ENCODE data around the gene CD276. TPM values are rescaled to one million over a fixed set of nuclear protein-coding genes. Genes with fewer than 3 reads are reported as not detected.
A peak's percentile ranks its signal among the peaks of the same experiment; 100 is the strongest.
"Not testable (repeated sequence)": the region's sequence is repeated elsewhere in the genome, so short reads cannot be mapped to it uniquely, and the experiment has no call there.

The CD276 gene
- 10 to 100 TPM; 65.2 to 67.9 TPM for total RNA-seq
- polyA plus RNA-seq: 10 to 100 TPM; 27.7 to 52.9 TPM
- long read RNA-seq, donor 1, transcript CD276-202 (10 exons, 3,469 nt): major isoform, 21 of 67 reads
- long read RNA-seq, donor 1, partial matches to known transcripts: 24 of 67 reads
- long read RNA-seq, donor 1, other reads (novel, unspliced or antisense): 17 of 67 reads
- long read RNA-seq, donor 2, transcript CD276-202 (10 exons, 3,469 nt): major isoform, 16 of 40 reads
- long read RNA-seq, donor 2, partial matches to known transcripts: 17 of 40 reads
- long read RNA-seq, donor 2, other reads (novel, unspliced or antisense): 7 of 40 reads

DNA sequence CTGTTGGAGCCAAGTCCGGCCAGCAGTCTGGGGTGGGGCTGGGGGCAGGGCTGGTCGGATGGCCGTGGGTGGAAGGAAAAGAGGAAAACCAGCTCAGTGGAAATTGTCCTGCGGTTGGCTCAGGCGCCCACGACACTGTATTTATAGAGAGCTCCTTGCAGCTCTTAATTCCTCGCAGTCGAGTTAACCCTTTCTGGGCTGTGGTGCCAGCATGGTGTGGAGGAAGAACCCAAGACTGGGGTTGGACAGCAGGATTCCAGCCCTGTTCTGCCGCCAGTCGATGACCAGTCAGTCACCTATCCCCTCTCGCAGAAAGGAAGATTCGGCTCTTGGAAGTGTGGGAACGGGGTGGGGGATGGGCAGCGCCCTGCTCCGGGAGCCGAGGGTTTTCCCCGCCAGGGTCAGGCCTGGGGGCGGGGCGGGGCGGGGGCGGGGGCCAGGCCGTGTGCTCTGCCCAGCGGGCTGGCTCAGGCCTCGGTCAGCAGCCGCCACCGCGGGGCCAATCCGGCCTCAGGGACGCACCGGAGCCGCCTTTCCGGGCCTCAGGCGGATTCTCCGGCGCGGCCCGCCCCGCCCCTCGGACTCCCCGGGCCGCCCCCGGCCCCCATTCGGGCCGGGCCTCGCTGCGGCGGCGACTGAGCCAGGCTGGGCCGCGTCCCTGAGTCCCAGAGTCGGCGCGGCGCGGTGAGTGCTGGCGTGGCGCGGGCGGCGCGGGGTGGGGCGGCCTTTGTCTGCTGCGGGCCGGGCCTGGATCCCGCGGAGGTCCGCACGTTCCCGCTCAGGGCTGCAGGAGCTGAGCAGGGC, at the start of gene CD276:
CD276 (plus strand) TSS at position 607 of the 804 bp plus-strand sequence. CDS start 15,257 bp downstream, outside the sequence.
- Histone ChIP-seq H3K4me1 (ENCODE audit: control insufficient read depth in 1 of 2, insufficient read depth in 2 of 2, low read length in 2 of 2) (peaks cover 0 to 2% of the 10 kb centered on the region in 2 donors), H3K27me3 (ENCODE audit: control insufficient read depth in 1 of 2, insufficient read depth in 2 of 2, low read length in 1 of 2) (no peaks in the 10 kb centered on the region), H3K27ac (ENCODE audit: low read depth in 1 of 2, low read length in 2 of 2) (peak within 1 kb of the TSS; percentile 59 to 79), H3K4me3 (ENCODE audit: low read length in 2 of 2) (peak within 1 kb of the TSS; percentile 89 to 94), H3K36me3 (ENCODE audit: control insufficient read depth in 1 of 2, insufficient read depth in 2 of 2, low read length in 1 of 2) (no peaks in the 10 kb centered on the region), H3K9me3 (ENCODE audit: control insufficient read depth, low read length) (no peaks in the 10 kb centered on the region)
- intact Hi-C loops (cut with DNase I): loop anchor here in 1 of 2 donors (2.0 kb wide), 1 partner anchor 13 kb away; no protein-coding TSS in a partner anchor
- 1% methylated on average over 33 to 69 of the region's 69 CpGs for WGBS, 2 donors
- ATAC-seq (ENCODE audit: low FRiP score) (peak; percentile 85), DNase-seq (peak; percentile 89 to 93)

DNA sequence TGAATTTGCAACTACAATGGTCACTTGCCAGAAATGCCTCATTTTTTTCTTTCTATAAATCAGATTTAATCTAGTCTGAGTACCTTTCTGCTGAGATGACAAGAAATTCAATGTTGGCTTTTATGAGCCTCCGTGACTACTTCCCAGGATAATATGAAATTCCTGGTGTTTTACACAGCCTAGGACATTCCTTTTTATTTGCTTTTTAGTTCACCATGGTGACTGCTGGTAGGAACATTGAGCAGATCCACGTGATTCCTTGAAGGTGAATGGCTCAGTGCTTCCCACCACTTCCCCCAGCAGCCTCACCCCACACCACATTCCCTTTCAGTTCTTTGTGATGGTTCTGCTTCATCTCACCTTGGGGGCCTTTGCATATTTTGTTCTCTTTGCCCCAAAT, 46.7 kb upstream of the CD276 start:
- H3K9me3 ChIP-seq (ENCODE audit: control insufficient read depth, low read length): peaks cover 3% of the 10 kb centered on the region
- no peak overlapping the region for H3K4me3 ChIP-seq (ENCODE audit: low read length in 2 of 2)
- no peaks in the 10 kb centered on the region for H3K4me1 ChIP-seq (ENCODE audit: control insufficient read depth in 1 of 2, insufficient read depth in 2 of 2, low read length in 2 of 2)
- H3K27me3 ChIP-seq (ENCODE audit: control insufficient read depth in 1 of 2, insufficient read depth in 2 of 2, low read length in 1 of 2): no peaks in the 10 kb centered on the region
- WGBS, 2 donors: 26 to 28% methylated on average over 2 of the region's 2 CpGs
- ATAC-seq (ENCODE audit: low FRiP score) (no peak), DNase-seq (no peak)
- intact Hi-C loops (cut with DNase I): loop anchor here (2.0 to 5.0 kb wide), 2 partner anchors 63 to 75 kb away; no protein-coding TSS in a partner anchor
- H3K36me3 ChIP-seq (ENCODE audit: control insufficient read depth in 1 of 2, insufficient read depth in 2 of 2, low read length in 1 of 2): no peaks in the 10 kb centered on the region
- no peak overlapping the region for H3K27ac ChIP-seq (ENCODE audit: low read depth in 1 of 2, low read length in 2 of 2)

GRCh38 chr15:73639464-73639863, 44.7 kb upstream of the CD276 start:
- not testable (repeated sequence) for H3K36me3 ChIP-seq (ENCODE audit: control insufficient read depth in 1 of 2, insufficient read depth in 2 of 2, low read length in 1 of 2); H3K27me3 ChIP-seq (ENCODE audit: control insufficient read depth in 1 of 2, insufficient read depth in 2 of 2, low read length in 1 of 2); ATAC-seq (ENCODE audit: low FRiP score); H3K4me1 ChIP-seq (ENCODE audit: control insufficient read depth in 1 of 2, insufficient read depth in 2 of 2, low read length in 2 of 2); DNase-seq; H3K27ac ChIP-seq (ENCODE audit: low read depth in 1 of 2, low read length in 2 of 2); H3K9me3 ChIP-seq (ENCODE audit: control insufficient read depth, low read length); H3K4me3 ChIP-seq (ENCODE audit: low read length in 2 of 2)
- WGBS, 2 donors: 80 to 84% methylated on average over 5 of the region's 5 CpGs
- intact Hi-C loops (cut with DNase I): loop anchor here in 1 of 2 donors (5.0 kb wide), 1 partner anchor 77 kb away; no protein-coding TSS in a partner anchor

GRCh38 chr15:73647259-73648013, 36.7 kb upstream of the CD276 start:
- Histone ChIP-seq H3K27ac (ENCODE audit: low read depth in 1 of 2, low read length in 2 of 2) (no peak overlapping the region), H3K27me3 (ENCODE audit: control insufficient read depth in 1 of 2, insufficient read depth in 2 of 2, low read length in 1 of 2) (no peaks in the 10 kb centered on the region), H3K9me3 (ENCODE audit: control insufficient read depth, low read length) (no peaks in the 10 kb centered on the region), H3K4me1 (ENCODE audit: control insufficient read depth in 1 of 2, insufficient read depth in 2 of 2, low read length in 2 of 2) (no peaks in the 10 kb centered on the region), H3K4me3 (ENCODE audit: low read length in 2 of 2) (no peak overlapping the region), H3K36me3 (ENCODE audit: control insufficient read depth in 1 of 2, insufficient read depth in 2 of 2, low read length in 1 of 2) (no peaks in the 10 kb centered on the region)
- ATAC-seq (ENCODE audit: low FRiP score): no peak
- no peak for DNase-seq
- intact Hi-C loops (cut with DNase I): no loop called here
- 56 to 64% methylated on average over 6 of the region's 6 CpGs for WGBS, 2 donors

- no peak for ATAC-seq (ENCODE audit: low FRiP score)
- Histone ChIP-seq H3K27ac (ENCODE audit: low read depth in 1 of 2, low read length in 2 of 2) (no peak overlapping the region), H3K4me1 (ENCODE audit: control insufficient read depth in 1 of 2, insufficient read depth in 2 of 2, low read length in 2 of 2) (no peaks in the 10 kb centered on the region), H3K36me3 (ENCODE audit: control insufficient read depth in 1 of 2, insufficient read depth in 2 of 2, low read length in 1 of 2) (no peaks in the 10 kb centered on the region), H3K4me3 (ENCODE audit: low read length in 2 of 2) (no peak overlapping the region), H3K27me3 (ENCODE audit: control insufficient read depth in 1 of 2, insufficient read depth in 2 of 2, low read length in 1 of 2) (no peaks in the 10 kb centered on the region), H3K9me3 (ENCODE audit: control insufficient read depth, low read length) (no peaks in the 10 kb centered on the region)
- no peak for DNase-seq
- 65 to 76% methylated on average over 2 of the region's 2 CpGs for whole genome bisulfite sequencing, 2 donors
- intact Hi-C loops (cut with DNase I): no loop called here
These were observed 36.2 kb upstream of the CD276 start for GRCh38 chr15:73648014-73648295.

DNA sequence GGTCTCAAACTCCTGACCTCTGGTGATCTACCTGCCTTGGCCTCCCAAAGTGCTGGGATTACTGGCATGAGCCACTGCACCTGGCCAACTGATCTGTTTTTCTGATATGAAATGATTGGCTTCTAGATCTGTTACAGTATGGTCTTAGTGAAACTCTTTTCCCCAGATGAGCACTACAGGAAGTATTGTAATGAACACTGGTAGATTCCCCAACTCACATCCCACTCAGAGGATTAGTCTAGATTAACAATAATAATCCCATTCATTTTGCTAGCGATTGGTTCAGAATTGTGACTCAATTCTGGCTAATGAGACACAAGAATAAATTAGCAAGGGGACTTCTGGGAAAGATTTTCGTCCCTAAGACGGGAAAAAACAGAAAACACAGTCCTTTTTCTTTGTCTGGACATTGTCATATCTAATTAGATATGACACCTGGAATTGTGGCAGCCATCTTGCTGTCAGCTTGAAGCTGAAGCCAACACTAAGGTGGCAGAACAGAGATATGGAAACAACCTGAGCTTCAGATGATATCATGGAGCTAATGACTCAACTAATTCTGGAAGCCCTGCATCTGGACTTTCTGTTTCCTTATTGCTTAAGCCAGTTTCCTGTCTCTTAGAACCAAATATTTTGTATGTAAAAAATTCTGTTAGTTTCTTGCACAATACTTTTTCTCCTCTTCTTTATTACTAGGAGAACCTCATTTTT, 33.6 kb upstream of the CD276 start:
- H3K4me3 ChIP-seq (ENCODE audit: low read length in 2 of 2): no peak overlapping the region
- no peaks in the 10 kb centered on the region for H3K4me1 ChIP-seq (ENCODE audit: control insufficient read depth in 1 of 2, insufficient read depth in 2 of 2, low read length in 2 of 2)
- no peak overlapping the region for H3K27ac ChIP-seq (ENCODE audit: low read depth in 1 of 2, low read length in 2 of 2)
- intact Hi-C loops (cut with DNase I): no loop called here
- H3K9me3 ChIP-seq (ENCODE audit: control insufficient read depth, low read length): no peaks in the 10 kb centered on the region
- no peak for ATAC-seq (ENCODE audit: low FRiP score)
- H3K27me3 ChIP-seq (ENCODE audit: control insufficient read depth in 1 of 2, insufficient read depth in 2 of 2, low read length in 1 of 2): no peaks in the 10 kb centered on the region
- 67 to 81% methylated on average over 3 of the region's 3 CpGs for WGBS, 2 donors
- no peaks in the 10 kb centered on the region for H3K36me3 ChIP-seq (ENCODE audit: control insufficient read depth in 1 of 2, insufficient read depth in 2 of 2, low read length in 1 of 2)
- no peak for DNase-seq

- H3K4me1 ChIP-seq (ENCODE audit: control insufficient read depth in 1 of 2, insufficient read depth in 2 of 2, low read length in 2 of 2): no peaks in the 10 kb centered on the region
- no peak overlapping the region for H3K4me3 ChIP-seq (ENCODE audit: low read length in 2 of 2)
- 37 to 49% methylated on average over 3 of the region's 3 CpGs for WGBS, 2 donors
- H3K9me3 ChIP-seq (ENCODE audit: control insufficient read depth, low read length): no peaks in the 10 kb centered on the region
- H3K27me3 ChIP-seq (ENCODE audit: control insufficient read depth in 1 of 2, insufficient read depth in 2 of 2, low read length in 1 of 2): no peaks in the 10 kb centered on the region
- intact Hi-C loops (cut with DNase I): no loop called here
- no peak overlapping the region for H3K27ac ChIP-seq (ENCODE audit: low read depth in 1 of 2, low read length in 2 of 2)
- DNase-seq (no peak), ATAC-seq (ENCODE audit: low FRiP score) (no peak)
- H3K36me3 ChIP-seq (ENCODE audit: control insufficient read depth in 1 of 2, insufficient read depth in 2 of 2, low read length in 1 of 2): no peaks in the 10 kb centered on the region
These were observed 29.5 kb upstream of the CD276 start for GRCh38 chr15:73654659-73655058.

- 55% methylated on average over 2 of the region's 2 CpGs for WGBS, 2 donors
- Histone ChIP-seq H3K27me3 (ENCODE audit: control insufficient read depth in 1 of 2, insufficient read depth in 2 of 2, low read length in 1 of 2) (no peaks in the 10 kb centered on the region), H3K9me3 (ENCODE audit: control insufficient read depth, low read length) (no peaks in the 10 kb centered on the region), H3K36me3 (ENCODE audit: control insufficient read depth in 1 of 2, insufficient read depth in 2 of 2, low read length in 1 of 2) (no peaks in the 10 kb centered on the region), H3K4me3 (ENCODE audit: low read length in 2 of 2) (no peak overlapping the region), H3K4me1 (ENCODE audit: control insufficient read depth in 1 of 2, insufficient read depth in 2 of 2, low read length in 2 of 2) (no peaks in the 10 kb centered on the region), H3K27ac (ENCODE audit: low read depth in 1 of 2, low read length in 2 of 2) (no peak overlapping the region)
- intact Hi-C loops (cut with DNase I): no loop called here
- DNase-seq (no peak), ATAC-seq (ENCODE audit: low FRiP score) (no peak)
These were observed 28.5 kb upstream of the CD276 start for GRCh38 chr15:73655724-73656123.
